Stomach (tissue), 4 donors: ENCODE data around the gene HPGD.

Source experiments
- EP300 ChIP-seq: sonication (generic); formaldehyde crosslinking; IDR thresholded peaks from one replicate; pipeline ENCODE4 v1.6.1; 2017; ENCODE audit warnings: antibody characterized with exemption
- TF ChIP-seq, protein P1 (sequence below), 7 experiments: fragments of 450-650 bp in 4 of 7; fragments of 200-600 bp in 3 of 7; sonication (generic) in 3 of 7; IDR thresholded peaks; one replicate each; pipeline ENCODE4 v1.5.1; 2016 to 2019; ENCODE audit warnings: antibody characterized with exemption in 7 of 7, control low read depth in 2 of 7, mild to moderate bottlenecking in 1 of 7

DNA sequence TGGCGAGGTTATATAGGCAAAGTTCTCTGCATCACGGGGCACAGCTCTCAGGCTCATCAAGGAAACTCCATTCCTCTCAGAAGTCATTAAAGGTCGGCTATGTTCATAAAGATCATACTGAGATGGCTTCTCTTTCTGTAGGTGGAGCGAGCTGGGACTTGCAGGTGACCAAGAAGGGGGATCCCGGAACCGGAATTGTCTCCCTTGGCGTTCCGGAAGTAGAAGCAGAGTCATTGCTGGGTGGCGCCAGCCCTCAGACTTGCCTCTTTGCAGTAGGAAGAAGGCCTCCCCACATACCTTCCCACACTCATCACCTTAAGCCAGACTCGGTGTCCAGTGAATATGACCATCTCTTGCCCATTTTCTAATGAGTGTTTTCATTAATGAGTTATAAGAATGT is 17.9 kb upstream of the HPGD start:
- TF ChIP-seq, protein P1, sequence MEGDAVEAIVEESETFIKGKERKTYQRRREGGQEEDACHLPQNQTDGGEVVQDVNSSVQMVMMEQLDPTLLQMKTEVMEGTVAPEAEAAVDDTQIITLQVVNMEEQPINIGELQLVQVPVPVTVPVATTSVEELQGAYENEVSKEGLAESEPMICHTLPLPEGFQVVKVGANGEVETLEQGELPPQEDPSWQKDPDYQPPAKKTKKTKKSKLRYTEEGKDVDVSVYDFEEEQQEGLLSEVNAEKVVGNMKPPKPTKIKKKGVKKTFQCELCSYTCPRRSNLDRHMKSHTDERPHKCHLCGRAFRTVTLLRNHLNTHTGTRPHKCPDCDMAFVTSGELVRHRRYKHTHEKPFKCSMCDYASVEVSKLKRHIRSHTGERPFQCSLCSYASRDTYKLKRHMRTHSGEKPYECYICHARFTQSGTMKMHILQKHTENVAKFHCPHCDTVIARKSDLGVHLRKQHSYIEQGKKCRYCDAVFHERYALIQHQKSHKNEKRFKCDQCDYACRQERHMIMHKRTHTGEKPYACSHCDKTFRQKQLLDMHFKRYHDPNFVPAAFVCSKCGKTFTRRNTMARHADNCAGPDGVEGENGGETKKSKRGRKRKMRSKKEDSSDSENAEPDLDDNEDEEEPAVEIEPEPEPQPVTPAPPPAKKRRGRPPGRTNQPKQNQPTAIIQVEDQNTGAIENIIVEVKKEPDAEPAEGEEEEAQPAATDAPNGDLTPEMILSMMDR (IDR thresholded peaks at IDR 0.05): no peak
- TF ChIP-seq EP300: no peak
